HG03060 (cell line): ENCODE data around the gene MC4R.
"Not testable (repeated sequence)": the region's sequence is repeated elsewhere in the genome, so short reads cannot be mapped to it uniquely, and the experiment has no call there.

ENCODE experiments used
- ATAC-seq: cut with Tn5 transposase; IDR thresholded peaks from one replicate; pipeline ENCODE4 v1.9.1; 2021; ENCODE audit warnings: low read depth, moderate number of reproducible peaks; ENCODE audit not compliant: unreplicated experiment

Gene MC4R

DNA sequence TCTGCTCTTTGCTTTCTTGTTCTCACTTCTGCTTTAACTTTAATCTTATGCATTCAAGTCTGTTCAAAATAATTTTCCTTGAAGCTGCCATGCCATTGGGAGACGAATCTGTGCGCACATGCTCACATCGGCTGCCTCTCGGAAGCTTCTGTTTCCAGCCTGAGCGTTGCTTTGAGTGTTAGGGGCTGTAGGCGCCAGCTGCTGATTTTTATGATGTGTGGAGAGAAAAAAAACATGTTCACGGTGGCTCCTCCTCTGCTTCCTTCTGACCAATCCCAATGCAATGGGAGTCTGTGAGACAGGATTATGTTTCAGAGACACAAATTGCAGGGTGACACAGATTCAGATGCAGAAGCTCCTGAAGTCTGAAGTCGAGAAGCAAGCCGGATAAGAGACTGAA, at the start of gene MC4R:
MC4R (minus strand) TSS at position 180 of the 400 bp plus-strand sequence. CDS start 426 bp downstream, outside the sequence.
- ATAC-seq, result no peak

DNA sequence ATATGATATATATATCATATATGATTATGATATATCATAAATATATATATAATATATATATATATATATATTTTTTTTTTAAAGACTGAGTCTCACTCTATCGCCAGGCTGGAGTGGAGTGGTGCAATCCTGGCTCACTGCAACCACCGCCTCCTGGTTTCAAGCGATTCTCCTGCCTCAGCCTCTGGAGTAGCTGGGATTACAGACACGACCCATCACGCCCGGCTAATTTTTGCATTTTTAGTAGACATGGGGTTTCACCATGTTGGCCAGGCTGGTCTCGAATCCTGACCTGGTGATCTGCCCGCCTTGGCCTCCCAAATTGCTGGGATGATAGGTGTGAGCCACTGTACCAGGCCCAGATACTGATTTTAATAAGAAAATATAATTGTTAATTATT, 49.7 kb upstream of the MC4R start:
- ATAC-seq, result not testable (repeated sequence)

GRCh38 chr18:60421356-60422118, 49.0 kb upstream of the MC4R start:
- no peak for ATAC-seq

DNA sequence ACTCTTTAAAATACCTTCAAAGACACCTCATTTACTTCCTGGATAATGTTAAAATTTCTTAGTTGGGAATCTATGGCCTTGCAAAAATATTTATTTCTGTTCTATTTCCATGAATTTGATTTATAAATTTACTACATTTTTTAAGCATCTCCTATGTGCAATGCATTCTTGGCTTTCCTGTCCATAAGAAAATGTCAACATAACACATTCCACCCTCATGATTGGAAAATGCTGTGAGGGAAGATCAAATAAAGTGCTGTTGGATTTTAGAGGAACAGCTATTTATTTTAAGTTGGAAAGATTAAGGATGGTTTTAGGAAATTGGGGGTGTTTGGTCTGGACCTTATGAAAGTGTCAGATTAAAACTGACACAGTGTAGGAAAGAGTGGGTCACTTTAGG, 45.4 kb upstream of the MC4R start:
- ATAC-seq, result no peak

GRCh38 chr18:60413944-60414547, 41.5 kb upstream of the MC4R start:
- ATAC-seq, result no peak

DNA sequence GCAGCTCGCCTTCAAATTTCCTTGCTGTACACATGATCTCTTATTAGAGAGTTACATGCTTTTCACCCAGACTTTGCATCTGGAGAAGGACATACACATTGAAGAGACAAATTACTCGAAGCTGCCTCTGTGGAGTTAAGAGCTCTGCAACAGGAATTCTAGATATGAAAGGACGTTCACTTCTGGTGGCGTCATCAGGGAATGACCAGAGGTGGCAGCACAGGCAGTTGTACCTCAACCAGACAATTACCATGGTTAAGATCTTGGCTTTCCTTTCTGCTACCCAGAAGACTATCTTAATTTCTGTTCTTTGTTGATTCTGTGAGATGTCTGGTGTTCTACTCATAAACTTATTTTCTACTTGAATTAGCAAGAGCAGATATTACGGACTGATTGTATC, 39.1 kb upstream of the MC4R start:
- ATAC-seq, result no peak

GRCh38 chr18:60406721-60407120, 34.1 kb upstream of the MC4R start:
- no peak for ATAC-seq

DNA sequence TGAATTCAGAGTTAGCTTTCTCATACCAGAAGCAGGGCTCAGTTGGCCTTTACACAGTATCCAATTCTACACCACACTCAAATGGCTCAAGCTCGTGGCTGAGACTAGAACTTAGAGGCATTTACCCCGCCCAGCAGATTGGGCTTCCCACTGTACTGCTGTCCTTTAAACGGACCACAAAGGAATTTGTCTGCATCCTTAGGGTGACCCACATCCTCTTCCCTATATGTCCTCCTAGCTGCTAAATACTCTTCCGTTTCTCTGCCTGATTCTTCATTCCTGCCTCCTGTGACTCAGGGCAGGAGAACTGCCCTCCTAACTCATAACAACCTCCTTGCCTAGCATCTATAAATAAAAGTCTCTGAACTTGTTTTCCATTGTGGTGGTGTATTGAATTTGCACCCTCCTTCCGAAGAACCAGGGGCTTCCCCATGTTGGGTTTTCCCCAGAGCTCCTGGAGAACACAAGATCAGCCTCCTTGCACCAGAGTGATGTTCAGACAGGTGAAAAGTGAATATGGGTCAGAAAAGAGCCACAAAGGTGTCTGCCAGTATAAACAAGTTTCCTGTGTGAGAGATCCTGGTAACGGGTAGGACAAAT, 32.0 kb upstream of the MC4R start:
- ATAC-seq, result no peak

DNA sequence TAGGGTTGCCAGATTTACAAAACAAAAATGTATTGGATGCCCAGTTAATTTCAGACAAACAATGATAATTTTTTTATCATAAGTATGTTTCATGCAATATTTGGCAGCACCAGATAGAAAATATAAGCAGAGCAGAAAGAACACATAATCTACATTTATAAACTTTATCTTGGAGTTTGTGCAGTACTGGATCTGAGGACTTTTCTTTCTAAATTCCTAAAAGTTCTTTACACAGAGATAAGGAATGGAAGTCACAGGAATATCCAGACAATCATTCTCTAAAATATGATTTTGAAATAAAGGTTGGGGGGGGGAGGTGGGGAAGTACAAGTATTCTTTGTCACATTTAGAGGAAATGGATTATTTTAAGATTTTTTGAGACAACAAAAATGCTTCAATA, 28.8 kb upstream of the MC4R start:
- ATAC-seq, result no peak

DNA sequence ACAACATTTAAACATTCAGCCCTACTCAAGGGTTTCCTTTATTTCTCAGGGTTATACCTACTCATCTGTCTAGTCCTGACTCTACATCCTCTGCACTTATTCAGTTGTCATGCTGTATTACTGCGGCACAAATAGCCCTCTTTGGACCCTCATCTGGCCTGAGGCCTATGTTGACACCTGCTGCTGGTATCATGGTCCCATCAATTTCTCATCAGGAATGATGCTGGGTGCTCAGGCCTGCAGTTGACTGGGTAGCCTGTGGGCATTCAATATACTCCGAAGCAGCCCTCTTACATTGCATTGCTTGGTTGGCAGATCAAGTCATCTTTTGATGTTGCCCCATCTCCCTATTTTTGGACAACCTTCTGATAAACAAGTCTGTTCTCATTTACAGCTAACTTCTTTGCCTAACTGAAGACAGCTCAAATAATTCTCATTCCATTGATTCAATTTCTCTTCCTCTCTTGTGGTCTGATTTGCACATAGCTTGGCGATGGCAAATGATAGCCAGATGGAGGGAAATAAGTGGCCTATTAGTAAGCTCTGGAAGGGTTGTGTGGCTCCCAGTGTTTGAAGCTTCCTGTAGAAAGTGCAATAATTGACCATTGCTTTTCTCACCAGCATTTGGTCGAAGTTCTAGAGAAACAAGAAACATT, 19.1 kb upstream of the MC4R start:
- ATAC-seq, result no peak

- ATAC-seq, result no peak
Measured at GRCh38 chr18:60389314-60389713, 16.7 kb upstream of the MC4R start.

DNA sequence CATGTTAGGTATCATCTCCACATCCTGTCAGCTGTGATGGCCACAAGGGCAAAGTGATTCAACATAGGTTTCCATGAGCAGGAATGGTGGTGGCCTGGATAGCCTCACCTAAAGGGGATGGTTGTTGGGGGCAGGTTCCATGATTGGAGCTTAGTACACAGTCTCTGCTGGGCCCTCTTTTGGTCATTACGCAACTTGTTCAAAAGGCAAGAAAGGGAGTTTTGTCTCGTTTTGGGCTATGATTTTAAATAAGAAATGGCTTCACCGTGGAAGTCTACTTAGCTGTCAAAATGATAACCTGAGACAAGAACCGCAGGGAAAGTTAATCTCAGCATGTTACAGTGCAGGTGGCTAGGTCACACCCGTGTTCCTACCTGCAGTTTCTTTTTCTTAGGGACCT, 13.1 kb upstream of the MC4R start:
- ATAC-seq, result no peak

DNA sequence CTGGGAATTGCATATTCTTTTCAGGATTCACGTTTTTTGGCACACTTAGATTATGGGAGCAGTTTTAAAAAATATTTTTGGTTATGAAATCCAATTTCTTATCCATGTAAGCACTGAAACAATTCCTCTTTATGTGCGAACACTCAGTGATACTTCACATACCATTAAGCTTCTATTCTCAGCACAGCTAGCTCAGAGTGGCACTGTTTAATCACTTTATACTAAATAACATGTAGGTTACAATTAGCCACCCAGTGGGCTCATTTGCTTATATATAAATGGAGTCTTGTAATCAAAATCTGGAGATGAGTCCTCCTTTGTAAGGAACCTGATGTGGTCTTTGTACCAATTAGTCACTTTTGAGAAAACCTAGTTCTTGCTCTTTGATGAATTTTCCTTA, 11.3 kb upstream of the MC4R start:
- ATAC-seq, result no peak

GRCh38 chr18:60377778-60378469, 5.3 kb upstream of the MC4R start:
- ATAC-seq, result no peak

DNA sequence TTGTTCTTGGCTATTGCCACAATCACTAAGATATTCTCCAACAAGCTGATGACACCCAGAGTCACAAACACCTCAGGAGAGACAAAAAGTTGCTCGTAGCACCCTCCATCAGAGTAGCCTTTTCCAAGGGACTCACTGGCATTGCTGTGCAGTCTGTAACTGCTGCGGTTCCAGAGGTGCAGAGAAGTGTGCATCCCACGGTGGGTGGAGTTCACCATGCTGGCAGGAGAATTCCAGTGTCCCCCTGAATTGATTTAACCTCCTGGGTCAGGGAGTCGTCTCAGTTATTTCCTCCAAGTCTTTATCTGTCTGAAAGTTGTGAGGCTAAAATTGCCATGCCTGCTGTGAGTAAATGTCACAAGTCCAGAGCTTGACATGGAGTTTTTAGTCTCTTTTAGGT, 443 bp downstream of the MC4R start:
- no peak for ATAC-seq

DNA sequence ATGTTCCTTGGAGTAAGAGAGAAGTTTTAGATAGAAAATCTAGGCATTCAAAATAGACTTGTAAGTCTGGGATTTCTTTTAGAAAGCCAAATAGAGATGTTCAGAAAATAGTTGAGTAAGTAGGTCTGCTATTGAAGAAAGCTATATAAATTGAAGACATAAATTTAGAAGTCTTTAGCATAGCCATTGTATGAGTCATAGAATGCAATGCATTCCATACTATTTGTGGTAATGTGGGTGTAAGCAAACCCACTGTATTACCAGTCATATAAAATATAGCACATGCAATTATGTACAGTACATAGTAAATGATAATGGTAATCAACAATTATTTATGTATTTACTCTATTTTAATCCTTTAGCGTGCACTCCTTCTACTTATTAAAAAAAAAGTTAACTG, 14.1 kb downstream of the MC4R start:
- ATAC-seq, result no peak

- no peak for ATAC-seq
Measured at GRCh38 chr18:60350941-60351340, 21.6 kb downstream of the MC4R start.

GRCh38 chr18:60350150-60350549, 22.4 kb downstream of the MC4R start:
- no peak for ATAC-seq

DNA sequence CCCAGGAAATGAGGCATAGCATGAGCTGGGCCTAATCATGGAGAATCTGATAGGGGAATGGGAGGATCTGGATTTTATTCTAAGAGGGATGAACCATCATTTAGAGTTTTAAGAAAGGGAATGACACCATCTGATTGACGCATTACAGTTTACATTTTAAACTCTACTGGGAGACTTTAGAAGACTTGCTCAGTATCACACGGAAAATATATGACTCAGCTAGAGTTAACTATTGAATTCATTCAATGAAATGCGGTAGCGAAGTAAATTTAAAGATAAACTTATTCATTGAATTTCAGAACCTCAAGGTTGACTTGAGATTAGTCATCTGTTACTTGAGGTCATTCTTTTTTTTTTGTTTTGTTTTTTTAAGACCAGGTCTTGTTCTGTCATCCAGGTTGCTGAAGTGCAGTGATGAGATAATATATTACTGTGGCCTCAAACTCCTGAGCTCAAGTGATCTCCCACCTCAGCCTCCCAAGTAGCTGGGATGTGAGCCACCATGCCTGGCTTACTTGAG, 25.0 kb downstream of the MC4R start:
- ATAC-seq, result no peak

DNA sequence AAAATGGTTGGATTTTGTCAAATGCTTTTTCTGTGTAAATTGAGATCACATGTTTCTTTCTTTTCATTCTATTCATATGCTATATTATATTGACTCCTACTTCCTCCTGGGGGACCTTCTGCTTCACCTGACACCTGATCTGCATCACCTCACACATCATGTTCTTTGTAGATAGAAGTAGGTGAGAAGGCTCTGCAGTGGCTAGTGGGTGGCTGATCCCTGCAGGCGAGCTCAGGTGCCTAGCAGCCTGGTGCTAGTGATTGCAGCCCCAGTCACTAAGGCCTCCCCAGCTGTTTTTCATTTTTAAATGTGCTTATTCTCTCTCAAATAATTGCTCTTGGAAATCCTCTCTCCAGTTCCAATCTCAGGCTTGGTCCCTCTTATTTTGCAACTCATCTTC, 33.6 kb downstream of the MC4R start:
- ATAC-seq, result no peak

DNA sequence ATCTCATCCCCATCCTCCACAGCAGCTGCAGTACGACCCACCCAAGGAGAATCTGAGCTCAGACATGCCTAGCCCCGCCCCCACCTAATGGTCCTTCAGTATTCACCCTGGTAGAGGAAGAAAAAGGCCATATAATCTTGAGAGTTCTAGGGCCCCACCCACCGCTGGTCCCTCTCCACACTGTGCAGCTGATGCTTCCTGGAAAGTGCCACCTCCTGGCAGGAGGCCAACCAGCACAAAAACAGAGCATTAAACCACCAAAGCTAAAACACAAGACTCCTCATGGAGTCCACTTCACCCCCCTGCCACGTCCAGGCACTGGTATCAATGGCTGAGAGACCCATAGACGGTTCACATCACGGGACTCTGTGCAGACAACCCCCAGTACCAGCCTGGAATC, 40.7 kb downstream of the MC4R start:
- no peak for ATAC-seq
